Measurements from ENCODE around the gene GRAMD1C. TPM values are rescaled to one million over a fixed set of nuclear protein-coding genes. Genes with fewer than 3 reads are reported as not detected.

GRAMD1C gene
- total RNA-seq, 1 donor from 2014 or later = 7.5 TPM

GRCh38 chr3:113977822-113978221, 139.2 kb downstream of the GRAMD1C start:
- H3K27ac Mint-ChIP-seq = no peak overlapping the region
- peaks cover 17% of the 10 kb centered on the region for H3K9me3 Mint-ChIP-seq
- TF ChIP-seq CTCF (IDR thresholded peaks at IDR 0.05; ENCODE audit: unreplicated experiment) = no peak

GRCh38 chr3:113979916-113980315, 141.3 kb downstream of the GRAMD1C start:
- peaks cover under 1% of the 10 kb centered on the region for H3K9me3 Mint-ChIP-seq
- H3K36me3 Mint-ChIP-seq = peaks cover 17% of the 10 kb centered on the region
- no peak overlapping the region for H3K4me3 Mint-ChIP-seq
- no peak overlapping the region for H3K27ac Mint-ChIP-seq
- no peaks in the 10 kb centered on the region for H3K4me1 Mint-ChIP-seq
- no peak for DNase-seq (ENCODE audit: low spot score in 2 of 2, unreplicated experiment in 2 of 2)
- no peaks in the 10 kb centered on the region for H3K27me3 Mint-ChIP-seq (ENCODE audit: low read depth)
- TF ChIP-seq CTCF (IDR thresholded peaks at IDR 0.05; ENCODE audit: unreplicated experiment) = no peak

More at GRCh38 chr3:113977822-113978221, 139.2 kb downstream of the GRAMD1C start:
- no peak for DNase-seq (ENCODE audit: low spot score in 2 of 2, unreplicated experiment in 2 of 2)
- no peaks in the 10 kb centered on the region for H3K27me3 Mint-ChIP-seq (ENCODE audit: low read depth)
- peaks cover 32% of the 10 kb centered on the region for H3K36me3 Mint-ChIP-seq
- H3K4me3 Mint-ChIP-seq = no peak overlapping the region
- H3K4me1 Mint-ChIP-seq = no peaks in the 10 kb centered on the region

DNA sequence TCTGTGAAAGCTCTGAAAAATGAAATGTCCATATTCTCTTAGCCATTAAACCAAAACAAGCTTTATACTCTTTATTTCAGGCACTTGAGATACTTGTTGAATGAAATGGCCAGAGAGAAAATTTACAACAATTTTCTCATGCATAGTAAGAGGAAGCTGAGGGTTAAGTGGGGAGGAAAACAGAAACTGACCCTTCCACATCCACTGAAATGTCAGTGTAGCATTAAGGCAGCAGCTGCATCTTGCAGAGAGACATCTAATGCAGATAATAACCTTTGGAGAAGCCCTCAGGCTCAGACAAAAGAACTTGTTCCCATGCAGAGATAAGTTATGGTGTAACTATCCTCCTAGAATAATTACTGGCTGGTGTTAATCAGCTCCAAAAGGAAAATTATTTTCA, 143.2 kb downstream of the GRAMD1C start:
- H3K4me1 Mint-ChIP-seq = no peaks in the 10 kb centered on the region
- H3K27me3 Mint-ChIP-seq (ENCODE audit: low read depth) = no peaks in the 10 kb centered on the region
- H3K4me3 Mint-ChIP-seq = no peak overlapping the region
- no peak for DNase-seq (ENCODE audit: low spot score in 2 of 2, unreplicated experiment in 2 of 2)
- peaks cover 24% of the 10 kb centered on the region for H3K36me3 Mint-ChIP-seq
- no peak overlapping the region for H3K27ac Mint-ChIP-seq
- TF ChIP-seq CTCF (IDR thresholded peaks at IDR 0.05; ENCODE audit: unreplicated experiment) = no peak
- H3K9me3 Mint-ChIP-seq = peaks cover 10% of the 10 kb centered on the region

DNA sequence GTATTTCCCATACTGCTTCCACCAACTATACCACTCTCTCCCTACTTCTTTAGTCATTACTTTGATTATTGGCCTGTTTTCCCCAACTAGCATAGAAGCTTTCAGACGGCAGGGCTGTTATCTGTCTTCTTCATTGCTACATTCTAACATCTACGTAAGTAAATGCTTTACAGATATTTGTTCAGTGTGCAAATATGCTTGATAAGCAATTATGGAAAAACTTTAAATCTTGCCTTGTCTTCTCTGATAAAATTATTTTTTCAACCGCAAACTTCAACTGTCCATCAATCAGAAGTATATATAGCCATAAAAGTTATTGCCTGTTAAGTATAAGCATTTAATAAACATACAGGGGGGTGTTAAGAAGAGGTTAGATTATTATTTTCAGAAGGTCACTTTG, 145.0 kb downstream of the GRAMD1C start:
- no peaks in the 10 kb centered on the region for H3K4me1 Mint-ChIP-seq
- no peak for DNase-seq (ENCODE audit: low spot score in 2 of 2, unreplicated experiment in 2 of 2)
- peaks cover 26% of the 10 kb centered on the region for H3K36me3 Mint-ChIP-seq
- H3K4me3 Mint-ChIP-seq = no peak overlapping the region
- H3K27ac Mint-ChIP-seq = no peak overlapping the region
- H3K27me3 Mint-ChIP-seq (ENCODE audit: low read depth) = no peaks in the 10 kb centered on the region
- peaks cover 17% of the 10 kb centered on the region for H3K9me3 Mint-ChIP-seq
- TF ChIP-seq CTCF (IDR thresholded peaks at IDR 0.05; ENCODE audit: unreplicated experiment) = no peak

- Mint-ChIP-seq H3K9me3 (peaks cover 17% of the 10 kb centered on the region), H3K4me1 (no peaks in the 10 kb centered on the region), H3K27ac (no peak overlapping the region), H3K4me3 (no peak overlapping the region), H3K27me3 (ENCODE audit: low read depth) (no peaks in the 10 kb centered on the region), H3K36me3 (peaks cover 23% of the 10 kb centered on the region)
- no peak for DNase-seq (ENCODE audit: low spot score in 2 of 2, unreplicated experiment in 2 of 2)
- TF ChIP-seq CTCF (IDR thresholded peaks at IDR 0.05; ENCODE audit: unreplicated experiment) = no peak
Measured at GRCh38 chr3:113985541-113985940, 147.0 kb downstream of the GRAMD1C start.

Other genes starting within 250 kb of the GRAMD1C start
- 16.7 to 18.3 TPM (median 17.9 TPM) in 3 replicates for gene USF3, start 142.1 kb upstream of the GRAMD1C start, total RNA-seq
- 83.2 to 87.3 TPM (median 85.9 TPM) in 3 replicates for gene NAA50, start 92.5 kb upstream of the GRAMD1C start, total RNA-seq
- 52.0 to 58.2 TPM (median 52.6 TPM) in 3 replicates for gene ATP6V1A, start 91.8 kb upstream of the GRAMD1C start, total RNA-seq
- gene ZDHHC23, start 109.2 kb downstream of the GRAMD1C start, total RNA-seq = 4.2 to 5.1 TPM (median 4.7 TPM) in 3 replicates
- gene CCDC191, start 217.7 kb downstream of the GRAMD1C start, total RNA-seq = 8.8 to 10.8 TPM (median 10.3 TPM) in 3 replicates
- 29.1 to 35.2 TPM (median 32.3 TPM) in 3 replicates for gene QTRT2, start 217.9 kb downstream of the GRAMD1C start, total RNA-seq

Measured in mesothelial cell of epicardium (in vitro differentiated cells).